GM21381 (cell line): ENCODE measurements around the gene SSB.
"Not testable (repeated sequence)": the region's sequence is repeated elsewhere in the genome, so short reads cannot be mapped to it uniquely, and the experiment has no call there.

Source experiments
- ATAC-seq: cut with Tn5 transposase; IDR thresholded peaks from one replicate; pipeline ENCODE4 v1.9.1; 2021; ENCODE audit warnings: mild to moderate bottlenecking, moderate library complexity; ENCODE audit not compliant: unreplicated experiment

Gene SSB

DNA sequence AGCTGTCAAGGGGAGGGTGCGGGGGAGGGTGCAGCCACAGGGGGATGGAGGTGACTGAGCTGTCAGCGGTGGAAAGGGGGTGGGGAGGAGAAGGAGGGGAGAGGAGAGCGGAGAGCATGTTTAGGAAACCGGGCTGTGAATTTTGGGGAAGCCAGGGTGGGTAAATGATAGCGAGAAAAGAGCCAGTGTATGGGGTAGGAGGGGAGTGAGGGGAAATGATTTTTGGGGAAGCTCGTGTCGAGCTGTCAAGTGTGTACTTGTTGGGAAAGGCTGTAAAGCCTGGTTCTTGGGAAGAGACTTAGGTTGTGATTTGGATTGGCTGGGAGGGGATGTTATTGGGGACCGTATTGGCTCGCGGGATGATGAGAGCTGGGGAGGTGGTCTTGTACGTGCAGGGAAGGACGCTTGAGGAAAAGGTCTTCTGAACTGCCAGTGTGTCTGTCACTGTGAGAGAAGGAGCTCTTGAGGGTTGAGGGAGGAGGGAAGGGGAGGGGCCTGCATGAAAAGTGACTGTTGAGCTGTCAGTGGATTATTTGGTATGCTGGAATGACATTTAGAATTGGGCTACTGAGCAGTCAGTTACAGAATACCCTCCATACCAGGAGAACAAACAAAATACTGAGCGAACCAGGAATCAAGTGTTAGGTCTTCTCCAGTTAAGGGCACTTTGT is 29.6 kb downstream of the SSB start:
- peak; percentile 32 for ATAC-seq

DNA sequence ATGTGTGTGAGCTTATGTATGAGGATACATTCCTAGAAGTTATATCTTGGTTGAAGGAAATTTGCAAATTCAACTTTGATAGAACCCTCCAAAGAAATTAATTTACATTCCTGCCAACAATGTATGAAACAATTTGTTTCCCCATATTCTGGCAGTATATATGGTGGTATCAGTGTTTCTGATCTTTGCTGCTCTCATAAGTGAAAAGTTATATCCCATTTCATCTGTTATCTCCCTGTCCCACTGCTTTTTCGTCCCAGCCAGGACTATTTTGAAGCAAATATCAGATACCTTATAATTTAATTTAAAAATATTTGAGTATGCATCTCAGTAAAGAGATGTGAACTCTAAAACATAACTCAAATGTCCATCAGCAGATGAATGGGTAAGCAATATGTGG is 35.7 kb downstream of the SSB start:
- ATAC-seq = no peak

- ATAC-seq = no peak
These were observed 40.2 kb downstream of the SSB start for GRCh38 chr2:169838743-169839489.

DNA sequence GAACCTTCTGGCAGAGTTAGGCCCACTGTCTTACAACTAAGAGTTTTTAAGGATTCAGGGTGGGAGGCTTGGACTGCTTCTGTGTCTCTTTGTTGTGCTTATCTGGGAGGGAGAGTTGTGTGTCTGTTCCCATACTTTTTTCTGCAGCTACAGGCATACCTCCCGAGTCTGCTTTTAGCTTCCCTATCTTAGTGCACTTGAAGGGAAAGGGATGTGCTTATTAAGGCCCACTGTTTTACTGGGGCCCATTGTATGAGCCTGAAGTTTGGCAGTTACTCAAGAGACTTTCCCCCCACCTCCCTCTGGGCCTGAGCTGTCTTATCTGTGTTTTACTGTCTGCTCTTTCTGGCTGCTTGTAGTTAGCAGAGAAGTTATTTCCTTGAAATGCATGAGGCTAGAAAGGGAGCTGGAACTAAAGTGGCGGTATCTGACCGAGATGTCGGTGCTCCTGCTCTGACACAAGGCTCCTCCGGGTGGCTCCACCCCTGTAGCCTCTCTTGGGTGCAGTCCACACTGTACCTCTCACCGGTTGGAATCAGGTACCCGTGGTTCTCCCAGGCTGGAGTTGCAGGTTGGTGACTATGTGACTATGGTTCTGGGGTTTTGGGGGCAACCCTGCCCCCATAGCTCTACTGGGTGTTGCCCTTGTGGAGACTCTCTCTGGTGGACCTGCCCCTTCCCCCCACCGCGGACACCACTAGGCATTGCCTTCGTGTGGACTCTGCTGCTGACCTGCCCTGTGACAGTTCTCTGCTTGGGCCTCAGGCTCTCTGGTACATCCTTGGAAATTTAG is 41.5 kb downstream of the SSB start:
- no peak for ATAC-seq

GRCh38 chr2:169840747-169841142 is 42.1 kb downstream of the SSB start:
- no peak for ATAC-seq

DNA sequence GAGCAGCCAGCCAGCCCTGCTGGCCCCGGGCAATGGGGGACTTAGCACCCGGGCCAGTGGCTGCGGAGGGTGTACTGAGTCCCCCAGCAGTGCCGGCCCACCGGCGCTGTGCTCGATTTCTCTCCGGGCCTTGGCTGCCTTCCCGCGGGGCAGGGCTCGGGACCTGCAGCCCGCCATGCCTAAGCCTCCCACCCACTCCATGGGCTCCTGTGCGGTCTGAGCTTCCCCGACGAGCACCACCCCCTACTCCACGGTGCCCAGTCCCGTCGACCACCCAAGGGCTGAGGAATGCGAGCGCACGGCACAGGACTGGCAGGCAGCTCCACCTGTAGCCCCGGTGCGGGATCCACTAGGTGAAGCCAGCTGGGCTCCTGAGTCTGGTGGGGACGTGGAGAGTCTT is 43.0 kb downstream of the SSB start:
- ATAC-seq = not testable (repeated sequence)

GRCh38 chr2:169845016-169845415 is 46.3 kb downstream of the SSB start:
- no peak for ATAC-seq

- ATAC-seq = not testable (repeated sequence)
These were observed 50.5 kb downstream of the SSB start for GRCh38 chr2:169848959-169849693.

- ATAC-seq = no peak
These were observed 51.0 kb downstream of the SSB start for GRCh38 chr2:169849710-169850109.

DNA sequence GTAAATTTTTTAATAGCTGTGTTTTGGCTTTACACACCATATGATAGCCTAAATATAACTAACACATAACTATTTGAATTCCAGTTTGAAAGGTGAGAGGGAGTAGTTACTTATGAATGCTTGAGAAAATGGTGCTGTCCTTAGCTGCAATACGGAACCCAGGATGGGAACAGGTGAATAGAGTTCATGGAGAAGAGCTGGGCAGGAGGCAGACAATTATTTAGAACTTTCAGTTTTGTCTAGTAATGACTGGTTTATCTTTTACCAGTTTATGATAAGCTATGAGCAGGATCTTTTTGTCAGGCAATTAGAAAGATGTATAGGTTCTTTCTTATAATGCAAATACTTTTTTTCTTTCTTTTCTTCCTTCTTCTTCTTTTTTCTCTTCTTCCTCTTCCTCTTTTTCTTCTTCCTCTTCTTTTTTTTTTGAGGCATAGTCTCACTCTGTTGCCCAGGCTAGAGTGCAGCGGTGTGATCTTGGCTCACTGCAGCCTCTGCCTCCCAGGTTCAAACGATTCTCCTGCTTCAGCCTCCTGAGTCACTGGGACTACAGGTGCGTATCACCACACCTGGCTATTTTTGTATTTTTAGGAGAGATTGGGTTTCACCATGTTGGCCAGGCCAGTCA is 54.5 kb downstream of the SSB start:
- no peak for ATAC-seq

- not testable (repeated sequence) for ATAC-seq
These were observed 56.9 kb downstream of the SSB start for GRCh38 chr2:169855281-169856258.

- no peak for ATAC-seq
These were observed 60.8 kb downstream of the SSB start for GRCh38 chr2:169859423-169859822.

DNA sequence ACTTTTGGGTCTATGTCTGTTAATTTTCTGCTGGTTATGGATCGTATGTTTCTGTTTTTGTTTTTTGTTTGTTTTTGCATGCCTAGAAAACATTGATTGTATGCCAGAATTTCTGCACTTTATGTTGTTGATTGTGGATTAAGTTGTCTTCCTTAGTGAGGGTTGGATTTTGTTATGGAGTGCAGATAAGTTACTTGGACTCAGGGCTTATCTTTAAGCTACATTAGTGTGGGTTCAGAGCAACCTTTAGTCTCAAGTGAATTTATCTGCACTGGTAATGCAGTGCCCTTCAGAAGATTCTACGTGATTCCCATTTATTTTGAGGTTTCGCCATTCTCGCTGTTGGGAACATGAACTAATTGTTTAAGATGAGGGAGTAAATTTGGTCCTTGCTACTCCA is 61.5 kb downstream of the SSB start:
- no peak for ATAC-seq
